Mucosa of gallbladder (tissue), 1 donor: ENCODE measurements around the gene ASMTL. TPM values are rescaled to one million over a fixed set of nuclear protein-coding genes. Genes with fewer than 3 reads are reported as not detected.
"Not testable (repeated sequence)": the region's sequence is repeated elsewhere in the genome, so short reads cannot be mapped to it uniquely, and the experiment has no call there.

Source experiments
- DNase-seq: peaks from one replicate; pipeline ENCODE4 v3.0.0-alpha.2; 2020; ENCODE audit warnings: low spot score
- total RNA-seq: library from RNA; stranded (reverse); gene quantifications from one replicate; pipeline ENCODE4 v1.2.1, GENCODE V29; 2021
- donor health status: DM: no; HTN: no; CAD: no.

ASMTL gene
- total RNA-seq, 1 donor from 2014 or later, result 29.7 TPM

DNA sequence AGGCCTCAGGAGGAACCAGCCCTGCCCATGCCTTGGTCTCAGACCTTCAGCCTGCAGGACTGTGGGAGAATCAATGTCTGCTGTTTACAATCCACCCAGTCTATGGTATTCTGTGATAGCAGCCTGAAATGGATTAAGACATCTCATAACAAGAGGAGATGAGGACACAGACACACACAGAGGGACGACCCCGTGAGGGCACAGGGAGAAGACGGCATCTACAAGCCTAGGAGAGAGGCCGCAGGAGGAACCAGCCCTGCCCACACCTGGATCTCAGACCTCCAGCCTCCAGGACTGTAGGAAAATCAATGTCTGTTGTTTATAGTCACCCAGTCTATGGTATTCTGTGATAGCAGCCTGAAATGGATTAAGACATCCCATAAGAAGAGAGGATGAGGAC is 64.1 kb downstream of the ASMTL start:
- no peak for DNase-seq

DNA sequence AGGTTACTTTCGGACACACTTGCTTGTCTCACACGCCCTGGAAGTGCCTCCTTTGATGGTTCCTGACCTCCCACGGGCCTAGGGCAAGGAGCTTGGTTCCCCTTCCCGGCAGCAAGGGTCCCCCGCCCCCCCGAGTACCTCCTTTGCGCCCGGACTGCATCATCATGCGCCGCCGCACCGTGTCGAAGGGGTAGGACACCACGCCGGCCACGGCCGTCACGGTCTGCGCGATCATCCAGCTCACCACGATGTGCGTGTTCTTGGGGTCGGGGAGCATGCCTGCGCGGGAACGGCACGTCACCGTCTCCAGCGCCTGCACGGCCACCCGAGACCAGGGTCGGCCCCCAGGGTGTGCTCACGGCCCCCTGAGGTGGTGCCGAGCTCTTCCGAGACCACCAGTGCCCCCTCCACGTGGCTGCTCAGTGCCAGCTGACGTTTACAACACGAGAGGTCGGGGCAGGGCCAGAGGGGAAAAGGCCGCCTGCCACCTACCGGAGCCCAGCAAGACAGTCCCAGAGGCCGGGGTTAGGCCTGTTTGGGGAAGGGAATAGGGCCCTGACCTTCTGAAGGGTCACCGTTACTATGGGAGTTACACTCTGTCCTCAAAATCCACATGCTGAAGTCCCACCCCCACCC is 65.5 kb downstream of the ASMTL start:
- DNase-seq, result no peak

DNA sequence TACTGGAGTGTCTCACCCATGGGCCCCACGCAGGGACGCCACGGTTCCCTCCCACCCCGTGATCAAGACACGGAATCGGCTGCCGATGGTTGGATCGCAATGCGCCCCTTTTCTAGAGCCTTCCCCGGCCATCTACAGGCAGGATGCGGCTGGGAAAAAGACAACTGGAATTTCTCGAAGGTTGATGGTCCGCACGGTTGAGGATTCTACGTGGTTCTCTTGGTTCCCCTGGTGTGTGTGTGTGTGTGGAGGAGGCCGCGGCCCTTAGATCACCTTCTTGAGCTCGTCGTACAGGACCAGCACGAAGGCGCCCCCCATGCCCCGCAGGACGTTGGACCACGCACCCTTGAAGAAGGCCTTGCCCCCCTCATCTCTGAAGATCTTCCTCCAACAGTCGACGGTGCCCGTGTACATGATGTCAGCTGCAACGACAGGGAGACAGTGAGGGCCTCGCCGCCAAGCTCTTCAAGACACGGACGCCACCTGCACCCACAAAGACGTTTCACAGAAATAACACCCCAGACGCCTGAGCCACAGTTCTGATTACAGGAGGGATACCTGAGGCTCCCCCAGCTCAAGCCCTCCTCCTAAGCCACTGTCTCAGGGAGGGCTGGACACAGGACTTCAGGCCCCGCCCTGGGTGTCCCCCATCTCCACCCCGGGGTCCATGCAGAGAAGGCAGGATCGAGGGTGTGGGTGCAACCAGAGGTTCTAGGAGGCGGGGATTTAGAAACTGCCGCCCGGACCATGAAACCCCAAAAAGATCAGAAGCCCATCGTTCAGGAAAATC is 66.2 kb downstream of the ASMTL start:
- no peak for DNase-seq

DNA sequence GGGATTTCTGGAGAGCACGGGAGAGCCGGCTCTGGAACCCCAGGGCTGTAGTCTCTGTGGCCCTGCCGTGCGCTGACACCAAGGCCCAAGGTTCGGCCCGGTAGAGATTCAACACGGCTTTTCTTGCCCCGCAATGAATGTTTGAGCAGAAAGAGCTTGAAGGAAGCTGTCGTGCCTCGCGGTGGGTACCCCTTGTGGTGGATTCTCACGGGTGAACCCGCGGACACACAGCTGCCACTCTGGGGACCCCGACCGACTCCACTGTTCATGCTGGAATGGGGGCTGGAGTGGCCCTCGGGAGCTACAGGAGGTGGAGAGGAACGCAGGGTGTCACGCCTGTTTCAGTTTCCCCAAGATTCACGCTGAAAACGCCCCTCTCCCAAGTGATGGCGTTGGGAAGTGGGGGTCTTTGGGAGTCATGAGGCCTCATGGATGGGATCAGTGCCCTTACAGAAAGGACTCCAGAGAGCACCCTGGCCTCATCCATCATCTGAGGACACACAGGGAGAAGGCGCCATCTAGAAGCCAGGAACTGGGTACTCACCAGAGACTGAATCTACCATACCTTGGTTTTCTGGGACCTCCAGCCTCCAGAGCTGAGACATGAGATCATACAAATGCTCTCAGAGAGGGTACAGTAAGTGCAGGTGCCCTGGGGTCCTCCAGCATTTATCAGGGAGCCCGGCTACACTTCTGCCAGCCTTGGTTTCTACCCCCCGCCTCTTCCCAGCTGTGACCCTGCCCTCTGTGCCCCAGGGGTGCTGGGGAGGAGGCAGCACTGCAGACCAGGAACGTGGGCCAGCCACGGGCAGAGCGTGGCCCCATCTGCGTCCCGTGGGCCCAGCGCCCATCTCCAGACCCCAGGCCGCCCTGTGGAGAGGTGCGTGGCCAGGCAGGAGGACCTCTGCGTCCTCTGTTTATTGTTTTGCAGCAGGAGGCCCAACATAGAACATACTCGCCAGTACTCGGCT is 67.2 kb downstream of the ASMTL start:
- DNase-seq, result no peak

DNA sequence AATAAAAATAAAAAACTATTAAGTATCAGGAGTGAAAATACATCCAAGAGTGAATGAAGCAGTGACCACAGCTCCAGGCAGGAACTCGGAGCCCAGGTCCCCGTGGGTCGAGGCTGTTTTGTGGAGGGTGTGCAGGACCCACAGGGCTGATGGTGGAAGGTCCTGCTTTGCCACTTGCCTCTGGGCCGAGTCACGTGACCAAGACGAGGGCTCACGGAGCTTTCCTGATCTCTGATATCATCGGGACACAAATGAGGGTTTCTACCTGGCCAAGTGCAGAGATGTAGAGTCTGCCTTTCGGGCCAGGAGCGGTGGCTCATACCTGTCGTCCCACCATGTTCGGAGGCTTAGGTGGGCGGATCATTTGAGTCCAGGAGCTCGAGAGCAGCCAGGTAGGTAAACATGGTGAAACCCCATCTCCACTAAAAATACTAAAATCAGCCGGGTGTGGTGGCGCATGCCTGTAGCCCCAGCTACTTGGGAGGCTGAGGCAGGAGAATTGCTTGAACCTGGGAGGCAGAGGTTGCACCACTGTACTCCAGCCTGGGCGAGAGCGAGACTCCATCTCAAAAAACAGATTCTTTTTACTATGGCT is 68.0 kb downstream of the ASMTL start:
- DNase-seq, result no peak

DNA sequence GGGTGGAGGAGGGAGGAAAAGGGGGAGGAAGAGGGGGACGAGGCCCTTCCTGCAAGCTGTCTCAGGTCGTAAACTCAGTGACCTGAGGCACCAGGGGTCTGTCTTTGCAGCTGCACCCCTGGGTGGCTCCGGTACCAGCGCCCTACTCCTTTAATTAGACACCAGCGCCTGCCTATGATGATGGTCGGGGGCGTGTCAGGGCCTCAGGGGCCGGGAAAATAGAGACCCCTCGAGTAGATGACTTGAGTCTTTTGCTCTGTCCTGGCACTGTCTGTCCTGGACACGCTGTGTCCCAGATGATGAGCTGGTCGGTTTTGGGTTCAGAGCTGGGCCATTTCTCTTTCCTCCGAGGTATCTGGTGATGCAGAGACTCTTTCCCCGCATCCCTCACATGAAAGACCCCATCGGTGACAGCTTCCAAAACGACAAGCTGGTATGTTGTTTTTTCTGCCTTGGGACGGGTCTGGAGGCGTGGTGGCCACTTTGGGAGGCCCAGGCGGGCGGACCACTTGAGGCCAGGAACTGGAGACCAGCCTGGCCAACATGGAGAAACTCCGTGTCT is 72.0 kb downstream of the ASMTL start:
- DNase-seq, result no peak

DNA sequence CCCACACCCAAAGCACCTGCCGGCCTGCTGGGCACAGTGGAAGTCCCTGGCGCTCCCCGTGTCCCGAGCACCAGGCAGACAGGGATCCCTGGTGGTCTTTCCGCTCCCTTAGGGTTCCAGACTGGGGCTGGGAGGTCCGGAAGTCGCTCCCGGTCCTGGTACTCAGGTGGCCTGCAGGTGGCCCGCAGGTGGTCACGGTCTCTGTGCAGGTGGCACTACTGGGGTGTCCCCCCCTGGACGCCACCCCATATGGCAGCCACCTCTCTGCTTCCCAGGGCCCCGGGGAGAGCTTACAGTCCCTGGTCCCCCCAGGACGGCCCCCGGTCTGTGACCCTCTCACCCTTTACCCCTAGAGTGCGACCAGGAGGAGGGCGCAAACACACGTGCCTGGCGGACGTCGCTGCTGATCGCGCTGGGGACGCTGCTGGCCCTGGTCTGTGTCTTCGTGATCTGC is 74.4 kb downstream of the ASMTL start:
- no peak for DNase-seq

DNA sequence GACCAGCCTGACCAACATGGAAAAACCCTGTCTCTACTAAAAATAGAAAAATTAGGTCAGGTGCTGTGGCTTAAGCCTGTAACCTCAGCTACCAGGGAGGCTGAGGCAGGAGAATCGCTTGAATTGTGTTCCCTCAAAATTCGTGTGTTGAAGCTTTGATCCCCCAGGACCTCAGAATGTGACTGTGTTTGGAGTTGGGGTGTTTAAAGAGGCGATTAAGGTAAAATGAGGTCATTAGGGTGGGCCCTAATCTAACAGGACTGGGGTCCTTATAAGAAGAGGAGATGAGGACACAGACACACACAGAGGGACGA is 84.4 kb downstream of the ASMTL start:
- no peak for DNase-seq

DNA sequence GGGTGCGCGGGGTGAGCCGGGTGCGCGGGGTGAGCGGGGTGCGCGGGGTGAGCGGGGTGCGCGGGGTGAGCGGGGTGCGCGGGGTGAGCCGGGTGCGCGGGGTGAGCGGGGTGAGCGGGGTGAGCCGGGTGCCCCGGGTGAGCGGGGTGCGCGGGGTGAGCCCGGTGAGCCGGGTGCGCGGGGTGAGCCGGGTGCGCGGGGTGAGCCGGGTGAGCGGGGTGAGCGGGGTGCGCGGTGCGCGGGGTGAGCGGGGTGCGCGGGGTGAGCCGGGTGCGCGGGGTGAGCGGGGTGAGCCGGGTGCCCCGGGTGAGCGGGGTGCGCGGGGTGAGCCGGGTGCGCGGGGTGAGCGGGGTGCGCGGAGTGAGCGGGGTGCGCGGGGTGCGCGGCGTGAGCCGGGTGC is 86.3 kb downstream of the ASMTL start:
- not testable (repeated sequence) for DNase-seq

DNA sequence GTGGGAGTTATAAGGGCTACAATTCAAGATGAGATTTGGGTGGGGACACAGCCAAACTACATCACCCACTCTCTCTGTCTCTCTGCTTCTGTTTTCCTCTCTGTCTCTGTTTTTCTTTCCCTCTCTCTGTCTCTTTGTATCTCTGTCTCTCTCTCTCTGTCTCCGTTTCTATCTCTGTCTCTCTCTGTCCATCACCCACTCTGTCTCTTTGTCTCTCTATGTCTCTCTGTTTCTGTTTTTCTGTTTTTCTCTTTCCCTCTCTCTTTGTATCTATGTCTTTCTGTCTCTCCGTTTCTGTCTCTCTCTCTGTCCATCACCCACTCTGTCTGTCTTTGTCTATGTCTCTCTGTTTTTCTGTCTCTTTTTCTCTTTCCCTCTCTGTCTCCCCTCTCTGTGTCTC is 90.8 kb downstream of the ASMTL start:
- no peak for DNase-seq

DNA sequence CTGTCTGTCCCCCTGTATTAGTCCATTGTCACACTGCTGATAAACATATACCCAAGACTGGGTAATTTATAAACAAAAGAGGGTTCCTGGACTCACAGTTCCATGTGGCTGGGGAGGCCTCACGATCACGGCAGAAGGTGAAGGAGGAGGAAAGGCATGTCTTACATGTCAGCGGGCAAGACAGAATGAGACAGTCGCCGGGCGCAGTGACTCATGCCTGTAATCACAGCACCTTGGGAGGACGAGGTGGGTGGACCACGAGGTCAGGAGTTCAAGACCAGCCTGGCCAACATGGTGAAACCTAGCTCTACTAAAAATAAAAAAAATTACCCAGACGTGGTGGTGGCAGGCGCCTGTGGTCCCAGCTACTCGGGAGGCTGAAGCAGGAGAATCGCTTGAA is 91.4 kb downstream of the ASMTL start:
- DNase-seq, result no peak

DNA sequence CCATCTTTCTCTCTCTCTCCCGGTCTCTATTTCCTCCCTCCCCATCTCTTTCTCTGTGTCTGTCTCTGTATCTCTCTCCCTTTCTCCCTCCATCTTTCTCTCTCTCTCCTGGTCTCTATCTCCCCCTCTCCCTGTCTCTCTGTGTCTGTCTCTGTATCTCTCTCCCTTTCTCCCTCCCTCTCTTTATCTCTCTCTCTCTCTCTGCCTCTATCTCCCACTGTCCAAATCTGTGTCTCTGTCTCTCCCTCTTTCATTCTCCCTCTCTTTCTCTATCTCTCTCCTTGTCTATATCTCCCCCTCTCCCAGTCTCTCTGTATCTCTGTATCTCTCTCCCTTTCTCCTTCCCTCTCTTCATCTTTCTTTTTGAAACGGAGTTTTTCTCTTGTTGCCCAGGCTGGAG is 92.5 kb downstream of the ASMTL start:
- no peak for DNase-seq

DNA sequence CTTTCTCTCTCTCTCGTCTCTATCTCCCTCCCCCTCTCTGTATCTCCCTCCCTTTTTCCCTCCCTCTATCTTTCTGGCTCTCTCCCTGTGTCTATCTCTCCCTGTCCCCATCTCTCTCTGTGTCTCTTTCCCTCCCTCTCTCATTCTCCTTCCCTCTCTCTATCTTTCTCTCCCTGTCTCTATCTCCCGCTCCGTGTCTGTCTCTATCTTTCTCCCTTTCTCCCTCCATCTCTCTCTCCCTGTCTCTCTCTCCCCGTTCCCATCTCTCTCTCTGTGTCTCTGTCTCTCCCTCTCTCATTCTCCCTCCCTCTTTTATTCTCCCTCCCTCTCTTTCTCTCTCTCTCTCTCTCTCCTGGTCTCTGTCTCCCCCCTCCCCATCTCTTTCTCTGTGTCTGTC is 93.2 kb downstream of the ASMTL start:
- no peak for DNase-seq

DNA sequence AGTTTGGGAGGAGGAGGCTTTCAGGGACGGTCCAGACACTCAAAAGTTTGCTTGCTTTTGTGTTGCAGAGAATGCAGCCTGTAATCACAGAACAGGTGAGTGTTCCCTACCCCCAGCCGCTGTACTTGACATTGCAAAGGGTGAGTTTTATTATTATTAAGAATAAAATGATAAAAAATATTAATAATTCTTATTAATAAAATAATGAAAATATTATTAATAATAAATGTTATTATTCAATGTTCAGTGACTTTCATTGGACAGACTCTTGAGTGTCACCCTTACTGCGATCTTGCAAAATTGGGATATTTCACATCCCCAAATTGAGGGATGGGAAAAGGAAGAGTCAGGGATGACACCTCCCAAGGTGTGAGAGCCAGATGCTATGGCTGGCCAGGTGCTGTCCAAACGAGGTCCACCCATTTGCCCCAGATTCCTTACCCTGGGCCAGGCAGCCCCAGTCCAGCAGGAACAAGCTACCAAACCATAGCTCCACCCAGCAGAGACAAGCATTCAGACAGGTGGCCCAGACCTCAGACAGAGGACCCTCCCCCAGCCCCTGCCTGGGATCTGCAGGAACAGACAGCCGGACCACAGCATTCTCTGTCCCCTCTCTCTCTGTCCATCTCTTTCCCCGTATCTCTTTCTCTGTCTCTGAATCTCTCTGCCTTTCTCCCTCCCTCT is 93.8 kb downstream of the ASMTL start:
- no peak for DNase-seq

DNA sequence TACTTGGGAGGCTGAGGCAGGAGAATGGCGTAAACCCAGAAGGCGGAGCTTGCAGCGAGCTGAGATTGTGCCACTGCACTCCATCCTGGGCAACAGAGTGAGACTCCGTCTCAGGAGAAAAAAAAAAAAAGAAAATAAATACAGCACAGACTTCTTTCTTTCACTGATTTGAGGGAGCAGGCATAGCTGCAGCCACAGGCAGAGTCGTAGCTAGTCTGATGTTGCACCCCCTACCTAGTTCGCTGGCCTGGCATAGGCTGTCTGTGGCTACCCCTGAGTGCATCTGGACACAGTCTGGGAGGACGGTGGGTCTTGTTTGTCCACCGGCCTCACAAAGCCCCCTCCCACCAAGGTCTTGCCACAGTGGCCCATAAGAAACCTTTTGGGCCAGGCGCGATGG is 94.7 kb downstream of the ASMTL start:
- DNase-seq, result no peak

DNA sequence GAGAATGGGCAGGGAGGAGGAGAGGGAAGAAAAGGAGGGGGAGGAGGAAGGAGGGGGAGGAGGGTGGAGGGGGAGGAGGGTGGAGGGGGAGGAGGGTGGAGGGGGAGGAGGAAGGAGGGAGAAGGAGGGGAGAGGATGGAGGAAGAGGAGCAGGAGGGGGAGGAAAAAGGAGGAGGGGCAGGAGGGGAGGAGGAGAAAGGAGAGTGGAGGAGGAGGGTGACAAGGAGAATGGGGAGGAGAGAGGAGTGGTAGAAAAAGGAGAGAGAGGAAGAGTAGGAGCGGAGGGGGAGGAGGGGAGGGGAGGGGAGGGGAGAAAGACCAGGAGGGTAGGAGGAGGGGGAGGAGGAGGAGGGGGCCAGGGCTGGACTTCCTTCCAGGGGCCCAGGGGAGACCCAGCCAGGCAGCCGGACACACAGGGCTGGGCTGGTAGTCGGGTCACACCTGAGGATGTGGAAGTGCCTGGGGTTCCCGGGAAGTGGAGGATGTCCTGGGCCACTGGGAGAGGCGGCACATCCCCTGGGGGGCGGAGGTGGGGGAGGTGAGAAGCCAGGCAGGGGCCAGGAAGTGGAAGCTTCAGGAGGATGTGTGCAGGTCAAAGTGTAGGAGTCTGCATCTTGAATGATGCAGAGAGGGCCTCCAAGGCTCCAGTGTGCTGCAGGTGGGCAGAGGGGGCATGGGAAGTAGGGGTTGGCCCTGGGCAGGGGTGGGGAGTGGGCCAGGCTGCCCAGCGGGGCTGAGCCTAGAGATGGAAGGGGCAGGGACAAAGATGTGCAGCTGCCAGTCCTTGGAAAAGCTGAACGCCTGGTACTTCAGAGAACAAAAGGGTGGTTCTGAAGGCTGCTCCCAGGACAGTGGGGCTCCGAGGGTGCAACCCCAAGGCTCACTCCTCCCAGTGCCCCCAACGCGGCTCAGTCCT is 97.3 kb downstream of the ASMTL start:
- DNase-seq, result no peak

DNA sequence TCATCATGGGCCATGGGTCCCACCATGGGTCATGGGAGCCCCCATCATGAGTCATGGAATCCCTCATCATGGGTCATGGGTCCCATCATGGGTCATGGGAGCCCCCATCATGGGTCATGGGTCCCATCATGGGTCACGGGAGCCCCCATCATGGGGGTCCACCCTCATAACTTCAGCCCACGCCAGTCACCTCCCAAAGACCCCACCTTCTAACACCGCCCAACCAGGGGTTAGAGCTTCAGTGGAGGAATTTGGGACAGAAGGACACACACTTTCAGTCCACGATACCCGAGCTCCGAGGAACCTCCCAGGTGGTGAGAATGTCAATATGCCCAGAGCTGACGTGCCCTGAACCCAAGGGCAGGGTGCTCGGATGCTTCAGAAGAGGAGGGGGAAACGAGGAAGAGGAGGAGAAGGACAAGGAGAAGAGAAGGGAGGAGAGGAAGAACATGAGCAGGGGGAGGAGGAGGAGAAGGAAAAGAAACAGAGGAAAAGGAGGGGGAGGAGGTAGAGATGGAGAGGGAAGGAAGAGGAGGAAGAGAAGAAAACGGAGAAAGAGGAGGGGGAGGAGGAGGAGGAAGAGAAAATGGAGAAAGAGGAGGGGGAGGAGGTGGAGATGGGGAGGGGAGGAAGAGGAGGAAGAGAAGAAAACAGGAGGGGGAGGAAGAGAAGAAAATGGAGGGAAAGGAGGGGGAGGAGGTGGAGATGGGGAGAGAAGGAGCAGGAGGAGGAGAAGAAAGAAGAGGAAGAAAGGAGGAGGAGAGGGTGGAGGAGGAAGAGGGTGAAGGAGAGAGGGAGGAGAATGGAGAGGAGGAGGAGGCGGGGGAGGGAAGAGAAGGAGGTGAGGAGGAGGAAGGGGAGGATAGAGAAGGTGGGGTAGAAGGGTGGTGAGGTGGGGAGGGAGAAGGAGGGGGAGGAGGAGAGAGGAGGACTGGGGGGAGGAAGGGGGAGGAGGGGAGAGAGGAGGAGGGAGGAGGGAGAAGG is 98.4 kb downstream of the ASMTL start:
- DNase-seq, result no peak
